Mucosa of rectum (tissue), 2 donors: Measurements from ENCODE around the gene CLEC6A.

Experiments used
- H3K27ac ChIP-seq, 2 donors: one replicate each; pipeline ENCODE4 v1.7.0; 2013; ENCODE audit warnings: inconsistent platforms in 2 of 2, low read depth in 2 of 2, low read length in 2 of 2
- H3K27me3 ChIP-seq, 2 donors: one replicate each; pipeline ENCODE4 v1.7.0; 2013; ENCODE audit warnings: low read length in 2 of 2; ENCODE audit not compliant: control insufficient read depth in 2 of 2, insufficient read depth in 2 of 2
- H3K36me3 ChIP-seq, 2 donors: one replicate each; pipeline ENCODE4 v1.7.0; 2013; ENCODE audit warnings: low read length in 2 of 2; ENCODE audit not compliant: control insufficient read depth in 2 of 2, insufficient read depth in 2 of 2
- H3K4me1 ChIP-seq, 2 donors: one replicate each; pipeline ENCODE4 v1.7.0; 2013; ENCODE audit warnings: low read length in 2 of 2, mild to moderate bottlenecking in 1 of 2; ENCODE audit not compliant: control insufficient read depth in 2 of 2, insufficient read depth in 2 of 2
- H3K4me3 ChIP-seq, 2 donors: one replicate each; pipeline ENCODE4 v1.7.0; 2013; ENCODE audit warnings: low read length in 2 of 2
- H3K9ac ChIP-seq, 2 donors: one replicate each; pipeline ENCODE4 v1.7.0; 2013; ENCODE audit warnings: low read length in 2 of 2, low read depth in 1 of 2, mild to moderate bottlenecking in 1 of 2
- H3K9me3 ChIP-seq, 2 donors: one replicate each; pipeline ENCODE4 v1.7.0; 2013; ENCODE audit warnings: low read length in 2 of 2; ENCODE audit not compliant: control insufficient read depth in 2 of 2
- donor health status: healthy.
- donor health status: Normal muscosa, but diverticular disease.

Gene CLEC6A

GRCh38 chr12:8519171-8519570 is 63.4 kb downstream of the CLEC6A start:
- no peak overlapping the region for H3K27ac ChIP-seq
- no peak overlapping the region for H3K4me3 ChIP-seq
- no peaks in the 10 kb centered on the region for H3K36me3 ChIP-seq
- H3K9ac ChIP-seq, result no peak overlapping the region
- no peaks in the 10 kb centered on the region for H3K9me3 ChIP-seq
- H3K27me3 ChIP-seq, result no peaks in the 10 kb centered on the region
- H3K4me1 ChIP-seq, result no peaks in the 10 kb centered on the region

- Histone ChIP-seq H3K9ac (no peak overlapping the region), H3K9me3 (no peaks in the 10 kb centered on the region), H3K27ac (no peak overlapping the region), H3K4me1 (no peaks in the 10 kb centered on the region), H3K36me3 (no peaks in the 10 kb centered on the region), H3K27me3 (no peaks in the 10 kb centered on the region), H3K4me3 (no peak overlapping the region)
Observed at GRCh38 chr12:8527250-8528130, 71.7 kb downstream of the CLEC6A start.
